Bronchial epithelial cell (primary cell): Measurements from ENCODE around the gene PCDHGA2. TPM values are rescaled to one million over a fixed set of nuclear protein-coding genes. Genes with fewer than 3 reads are reported as not detected.

ENCODE experiments used
- total RNA-seq: library from RNA; depleted of rRNA; stranded (reverse); fragments of >200 nt; gene quantifications from 2 replicates; pipeline ENCODE4 v1.2.1, GENCODE V29; 2014

PCDHGA2 gene
- total RNA-seq, 1 donor from 2014 or later, result under 0.01 TPM

Other genes starting within 250 kb of the PCDHGA2 start
- 0.26 and 1.1 TPM in 2 replicates for gene PCDHB2, start 244.1 kb upstream of the PCDHGA2 start, total RNA-seq
- gene PCDHB3, start 238.3 kb upstream of the PCDHGA2 start, total RNA-seq, result under 0.01 and 0.13 TPM in 2 replicates
- gene PCDHB4, start 216.9 kb upstream of the PCDHGA2 start, total RNA-seq, result 0.13 TPM in 1 of 2 replicates, not detected in the other
- gene PCDHB5, start 203.6 kb upstream of the PCDHGA2 start, total RNA-seq, result 0.26 TPM in 2 replicates
- gene PCDHB6, start 188.7 kb upstream of the PCDHGA2 start, total RNA-seq, result not detected in 2 replicates
- not detected in 2 replicates for gene PCDHB7, start 166.1 kb upstream of the PCDHGA2 start, total RNA-seq
- gene PCDHB8, start 161.0 kb upstream of the PCDHGA2 start, total RNA-seq, result under 0.01 TPM in 2 replicates
- gene PCDHB16, start 156.4 kb upstream of the PCDHGA2 start, total RNA-seq, result under 0.01 TPM in 1 of 2 replicates, not detected in the other
- under 0.01 TPM in 1 of 2 replicates, not detected in the other for gene PCDHB9, start 151.6 kb upstream of the PCDHGA2 start, total RNA-seq
- 0.13 and 0.26 TPM in 2 replicates for gene PCDHB10, start 146.4 kb upstream of the PCDHGA2 start, total RNA-seq
- gene PCDHB11, start 139.1 kb upstream of the PCDHGA2 start, total RNA-seq, result under 0.01 and 0.26 TPM in 2 replicates
- gene PCDHB12, start 130.0 kb upstream of the PCDHGA2 start, total RNA-seq, result 0.13 TPM in 1 of 2 replicates, not detected in the other
- gene PCDHB13, start 124.8 kb upstream of the PCDHGA2 start, total RNA-seq, result 0.26 TPM in 1 of 2 replicates, not detected in the other
- gene PCDHB14, start 115.4 kb upstream of the PCDHGA2 start, total RNA-seq, result 0.26 and 0.77 TPM in 2 replicates
- gene PCDHB15, start 93.4 kb upstream of the PCDHGA2 start, total RNA-seq, result under 0.01 and 0.51 TPM in 2 replicates
- 0.13 TPM in 1 of 2 replicates, not detected in the other for gene SLC25A2, start 34.7 kb upstream of the PCDHGA2 start, total RNA-seq
- 36.3 and 74.5 TPM in 2 replicates for gene TAF7, start 18.0 kb upstream of the PCDHGA2 start, total RNA-seq
- under 0.01 and 0.26 TPM in 2 replicates for gene PCDHGA1, start 8.2 kb upstream of the PCDHGA2 start, total RNA-seq
- gene PCDHGA3, start 5.1 kb downstream of the PCDHGA2 start, total RNA-seq, result under 0.01 and 0.13 TPM in 2 replicates
- gene PCDHGB1, start 11.3 kb downstream of the PCDHGA2 start, total RNA-seq, result under 0.01 and 0.26 TPM in 2 replicates
- 0.26 and 0.53 TPM in 2 replicates for gene PCDHGA4, start 16.3 kb downstream of the PCDHGA2 start, total RNA-seq
- under 0.01 and 0.26 TPM in 2 replicates for gene PCDHGB2, start 21.2 kb downstream of the PCDHGA2 start, total RNA-seq
- gene PCDHGA5, start 25.4 kb downstream of the PCDHGA2 start, total RNA-seq, result under 0.01 and 0.13 TPM in 2 replicates
- gene PCDHGB3, start 31.5 kb downstream of the PCDHGA2 start, total RNA-seq, result under 0.01 and 0.77 TPM in 2 replicates
- under 0.01 and 0.26 TPM in 2 replicates for gene PCDHGA6, start 35.1 kb downstream of the PCDHGA2 start, total RNA-seq
- under 0.01 and 0.51 TPM in 2 replicates for gene PCDHGA7, start 44.0 kb downstream of the PCDHGA2 start, total RNA-seq
- gene PCDHGB4, start 48.9 kb downstream of the PCDHGA2 start, total RNA-seq, result 2.1 and 3.1 TPM in 2 replicates
- under 0.01 and 0.51 TPM in 2 replicates for gene PCDHGA8, start 53.9 kb downstream of the PCDHGA2 start, total RNA-seq
- 2.4 and 5.1 TPM in 2 replicates for gene PCDHGB5, start 59.2 kb downstream of the PCDHGA2 start, total RNA-seq
- 0.53 and 1.5 TPM in 2 replicates for gene PCDHGA9, start 64.0 kb downstream of the PCDHGA2 start, total RNA-seq
- 0.53 and 1.5 TPM in 2 replicates for gene PCDHGB6, start 69.3 kb downstream of the PCDHGA2 start, total RNA-seq
- gene PCDHGA10, start 74.2 kb downstream of the PCDHGA2 start, total RNA-seq, result 2.1 and 5.2 TPM in 2 replicates
- 1.3 and 3.3 TPM in 2 replicates for gene PCDHGB7, start 78.9 kb downstream of the PCDHGA2 start, total RNA-seq
- gene PCDHGA11, start 82.3 kb downstream of the PCDHGA2 start, total RNA-seq, result 1.6 and 3.2 TPM in 2 replicates
- 0.79 and 1.4 TPM in 2 replicates for gene PCDHGA12, start 91.7 kb downstream of the PCDHGA2 start, total RNA-seq
- 9.5 and 17.4 TPM in 2 replicates for gene PCDHGC3, start 137.2 kb downstream of the PCDHGA2 start, total RNA-seq
- 0.53 and 0.90 TPM in 2 replicates for gene PCDHGC4, start 146.3 kb downstream of the PCDHGA2 start, total RNA-seq
- 0.26 and 0.77 TPM in 2 replicates for gene PCDHGC5, start 150.3 kb downstream of the PCDHGA2 start, total RNA-seq